Cardiac septum (tissue), 1 donor: ENCODE results near the gene LRRC55. TPM values are rescaled to one million over a fixed set of nuclear protein-coding genes. Genes with fewer than 3 reads are reported as not detected.
A peak's percentile ranks its signal among the peaks of the same experiment; 100 is the strongest.

Source experiments
- DNase-seq: peaks from one replicate; pipeline ENCODE4 v3.0.0-alpha.2; 2020; ENCODE audit warnings: low spot score
- intact Hi-C: fragments of 100-400 bp; cut with DNase I; formaldehyde crosslinking; loops from one replicate; pipeline ENCODE4 v1.14.0; 2022
- total RNA-seq: library from RNA; stranded (reverse); fragmentation: NEBNext Ultra II Directional; extraction: Animal tissue kit (Norgen Biotek cat#: 25700); gene quantifications from one replicate; pipeline ENCODE4 v1.2.1, GENCODE V29; 2021
- donor health status: DM: no; HTN: no; CAD: no.

The LRRC55 gene
- total RNA-seq, 1 donor from 2014 or later: 0.13 TPM

DNA sequence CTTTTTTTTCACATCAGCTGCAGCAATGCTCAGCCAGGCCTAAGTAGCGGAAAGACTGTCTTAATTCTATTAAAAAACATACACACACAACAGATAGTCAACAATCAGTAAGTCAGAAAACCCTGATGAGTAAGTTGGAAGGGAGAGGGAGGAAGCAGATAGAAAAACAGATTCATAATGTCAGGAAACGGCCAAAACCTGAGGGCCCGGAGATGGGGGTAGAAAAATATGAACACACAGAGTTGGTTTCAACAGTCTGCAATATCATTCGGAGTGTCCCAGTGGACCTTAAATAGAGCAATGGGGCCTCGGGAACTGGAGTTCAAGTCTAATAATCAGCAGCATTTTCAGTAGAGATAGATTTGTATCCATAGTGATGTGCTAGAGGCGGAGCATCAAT is 14.8 kb downstream of the LRRC55 start:
- no peak for DNase-seq
- intact Hi-C loops: no loop called here

DNA sequence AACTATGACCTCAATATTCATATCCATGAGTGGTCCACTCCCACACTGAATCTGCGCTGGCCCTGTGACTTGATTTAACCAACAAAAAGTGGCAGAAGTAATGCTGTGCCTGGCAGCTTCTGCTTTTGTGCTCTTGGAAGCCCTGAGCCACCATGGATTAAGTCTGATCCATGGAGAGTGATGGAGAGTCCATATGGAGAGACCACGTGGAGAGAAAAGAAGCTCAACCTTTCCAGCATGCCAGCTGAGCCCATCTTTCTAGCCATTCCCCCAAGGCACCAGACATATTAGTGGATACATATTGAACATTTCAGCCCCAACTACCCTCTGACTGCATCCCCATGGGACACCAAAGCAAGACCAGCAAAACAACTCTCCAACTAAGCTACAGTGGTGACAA is 16.0 kb downstream of the LRRC55 start:
- intact Hi-C loops: no loop called here
- DNase-seq: no peak

DNA sequence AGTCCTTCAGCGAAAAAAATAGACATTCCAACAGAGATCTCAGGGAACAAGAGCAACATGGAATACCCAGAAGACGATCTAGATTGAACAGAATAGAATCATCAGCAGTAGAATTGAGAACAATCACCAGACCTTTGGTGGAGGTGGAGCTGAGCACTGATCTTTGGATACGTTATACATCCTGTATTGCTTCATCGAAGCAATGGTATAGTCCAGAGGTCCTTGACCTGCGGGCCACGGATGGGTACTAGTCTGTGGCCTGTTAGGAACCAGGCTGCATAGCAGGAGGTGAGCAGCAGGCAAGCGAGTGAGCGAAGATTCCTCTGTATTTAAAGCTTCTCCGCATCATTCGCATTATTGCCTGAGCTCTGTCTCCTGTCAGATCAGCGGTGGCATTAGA is 17.6 kb downstream of the LRRC55 start:
- DNase-seq: no peak
- intact Hi-C loops: no loop called here

DNA sequence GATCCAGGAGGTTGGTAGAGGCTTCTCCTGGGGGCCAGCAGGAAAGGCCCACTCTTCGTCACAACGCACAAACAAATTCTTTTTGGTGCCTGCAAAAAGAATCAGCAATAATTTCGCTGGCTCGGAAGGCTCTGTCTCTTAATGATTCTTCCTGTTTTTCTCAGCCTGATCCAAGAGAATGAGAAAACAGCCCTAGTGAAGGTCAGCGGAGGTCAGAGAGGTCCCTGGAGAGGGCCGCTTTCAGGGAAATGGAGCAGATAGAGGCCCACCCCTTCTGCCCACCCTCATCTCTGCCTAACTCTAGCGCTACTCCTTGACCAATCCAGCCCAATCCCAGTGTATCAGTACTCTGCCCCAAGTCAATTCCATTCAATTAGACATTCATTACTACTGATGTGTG is 19.2 kb downstream of the LRRC55 start:
- DNase-seq: no peak
- intact Hi-C loops: loop anchor here (5.0 kb wide), 2 partner anchors 69 to 121 kb away; partner anchors contain the start of gene TNKS1BP1

DNA sequence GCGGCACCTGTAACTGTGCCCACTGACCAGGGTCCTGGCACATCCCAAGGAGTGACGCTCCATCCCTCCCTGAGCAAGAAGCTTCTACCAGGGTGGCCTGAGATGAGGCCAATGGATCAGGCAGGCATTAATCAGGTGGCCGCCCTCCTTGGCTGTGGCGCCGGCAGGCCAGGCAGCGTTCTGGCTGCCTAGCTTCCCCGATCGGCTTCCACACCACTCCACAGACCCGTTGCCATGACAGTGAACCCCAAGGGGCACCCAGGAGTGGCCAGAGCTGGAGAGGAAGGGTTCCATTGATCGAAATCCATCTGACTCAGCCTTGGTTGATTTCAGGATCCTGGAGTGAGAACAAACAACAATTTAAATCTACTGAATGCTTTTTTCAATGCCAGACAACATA is 20.5 kb downstream of the LRRC55 start:
- no peak for DNase-seq
- intact Hi-C loops: loop anchor here (2.0 to 5.0 kb wide), 3 partner anchors 29 to 120 kb away; partner anchors contain the start of gene TNKS1BP1

DNA sequence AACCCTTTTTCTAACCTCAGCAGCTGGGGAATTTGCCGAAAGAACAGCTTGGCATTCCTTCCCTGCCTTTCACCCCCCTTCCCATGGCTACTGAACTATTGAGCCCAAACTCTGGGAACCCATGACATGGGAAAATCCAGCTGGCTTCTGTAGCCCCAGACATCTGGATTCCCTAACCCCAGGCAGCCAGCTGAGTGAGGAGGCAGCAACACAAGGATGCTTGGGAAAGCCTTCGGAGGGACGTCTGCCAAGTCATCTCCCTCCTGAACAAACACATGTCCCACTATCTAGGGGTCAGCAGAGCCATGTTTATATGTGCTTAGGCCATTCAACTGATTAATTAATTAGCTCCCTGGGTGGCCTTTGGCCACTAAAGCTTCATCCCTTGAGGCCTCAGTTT is 21.6 kb downstream of the LRRC55 start:
- DNase-seq: peak; percentile 87
- intact Hi-C loops: loop anchor here (2.0 to 5.0 kb wide), 3 partner anchors 27 to 119 kb away; partner anchors contain the start of gene TNKS1BP1

DNA sequence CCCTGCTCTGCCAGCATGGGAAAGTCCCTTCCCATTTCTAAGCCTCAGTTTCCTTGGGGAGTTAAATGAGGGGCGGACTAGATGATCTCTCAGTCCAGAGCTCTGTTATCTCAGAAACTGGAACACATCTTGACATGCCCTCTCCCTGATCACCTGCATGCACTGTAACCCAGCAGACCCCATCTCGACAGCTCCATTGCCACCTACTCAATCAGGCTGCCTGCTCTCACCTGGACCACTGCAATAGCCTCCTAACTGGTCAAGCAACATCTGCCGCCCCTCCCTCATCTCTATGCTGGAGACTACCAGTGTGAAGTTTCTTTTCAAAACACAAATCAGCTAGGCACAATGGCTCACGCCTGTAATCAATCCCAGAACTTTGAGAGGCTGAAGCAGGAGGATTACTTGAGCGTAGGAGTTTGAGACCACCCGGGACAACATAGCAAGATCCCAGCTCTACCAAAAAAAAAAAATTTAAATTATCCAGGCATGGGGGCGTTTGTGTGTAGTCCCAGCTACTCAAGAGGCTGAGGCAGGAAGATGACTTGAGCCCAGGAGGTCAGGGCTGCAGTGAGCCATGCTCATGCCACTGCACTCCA is 22.2 kb downstream of the LRRC55 start:
- intact Hi-C loops: loop anchor here (2.0 to 5.0 kb wide), 4 partner anchors 27 to 118 kb away; partner anchors contain the start of gene TNKS1BP1
- no peak for DNase-seq

DNA sequence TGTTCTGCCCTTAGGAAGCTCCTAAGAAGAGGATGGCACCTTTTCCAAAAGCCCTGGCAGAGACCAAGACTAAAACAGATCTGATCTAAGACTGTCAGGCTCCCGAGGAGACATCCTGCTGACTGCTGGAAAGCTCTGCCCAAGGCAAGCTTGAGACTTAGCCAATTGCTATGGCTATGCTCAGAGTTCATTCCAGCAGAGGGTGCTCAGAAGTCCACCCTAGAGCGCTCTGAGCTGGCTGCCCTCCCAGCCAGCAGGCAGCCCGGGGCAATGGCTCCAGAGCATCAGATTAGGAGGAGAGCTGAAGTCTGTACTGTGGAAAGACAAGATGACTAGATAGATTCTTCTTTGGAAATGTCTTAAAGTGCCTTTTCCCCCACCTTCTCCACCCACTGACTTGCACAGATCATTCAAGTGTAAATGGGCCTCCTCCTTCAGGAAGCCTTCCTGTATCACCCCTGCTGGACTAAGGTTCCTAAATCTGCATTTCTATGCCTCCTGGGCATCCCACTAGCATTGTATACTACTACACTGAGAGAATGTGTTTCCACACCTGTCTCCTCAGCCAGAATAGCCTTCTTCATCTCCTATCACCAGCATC is 23.4 kb downstream of the LRRC55 start:
- intact Hi-C loops: loop anchor here (2.0 kb wide), 1 partner anchor 44 kb away; no protein-coding TSS in a partner anchor
- DNase-seq: no peak

DNA sequence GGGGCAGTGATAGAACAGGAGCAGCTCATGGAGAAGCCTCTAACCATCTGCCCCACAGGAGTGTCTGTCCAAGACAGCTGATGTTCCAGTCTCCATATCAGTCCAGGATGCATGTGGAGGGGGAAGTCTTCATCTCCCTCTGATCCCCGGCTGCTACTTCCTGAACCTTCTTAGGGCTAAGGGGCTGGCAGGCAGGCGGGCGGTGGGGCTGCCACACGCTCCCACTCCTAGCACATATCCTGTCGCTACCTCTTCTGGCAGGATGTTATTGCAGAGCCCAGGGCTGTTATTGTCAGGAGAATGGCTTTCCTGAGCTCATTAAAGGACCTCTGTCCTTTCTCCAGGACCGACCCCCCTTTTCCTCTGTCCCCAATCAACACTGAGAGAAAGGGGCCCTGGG is 25.4 kb downstream of the LRRC55 start:
- intact Hi-C loops: no loop called here
- DNase-seq: no peak

DNA sequence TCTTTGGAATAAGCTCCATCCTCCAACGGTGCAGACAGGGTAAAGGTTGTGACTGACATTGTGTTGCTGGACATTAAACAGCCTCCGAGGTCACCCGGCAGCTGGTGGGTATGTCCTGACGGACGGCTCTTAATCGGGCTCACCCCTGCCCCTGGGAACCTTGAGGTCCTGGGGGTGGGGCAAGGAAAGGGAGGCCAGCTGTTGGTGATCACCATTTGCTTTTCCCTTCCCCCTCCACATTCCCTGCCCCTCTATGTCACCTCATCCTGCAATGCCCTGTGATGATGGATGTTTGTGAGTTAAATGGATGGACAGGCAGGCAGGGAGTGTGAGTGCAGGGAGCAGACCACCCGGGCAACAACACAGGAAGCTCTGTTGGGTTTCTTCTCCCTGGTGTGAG is 29.0 kb downstream of the LRRC55 start:
- intact Hi-C loops: no loop called here
- DNase-seq: no peak

DNA sequence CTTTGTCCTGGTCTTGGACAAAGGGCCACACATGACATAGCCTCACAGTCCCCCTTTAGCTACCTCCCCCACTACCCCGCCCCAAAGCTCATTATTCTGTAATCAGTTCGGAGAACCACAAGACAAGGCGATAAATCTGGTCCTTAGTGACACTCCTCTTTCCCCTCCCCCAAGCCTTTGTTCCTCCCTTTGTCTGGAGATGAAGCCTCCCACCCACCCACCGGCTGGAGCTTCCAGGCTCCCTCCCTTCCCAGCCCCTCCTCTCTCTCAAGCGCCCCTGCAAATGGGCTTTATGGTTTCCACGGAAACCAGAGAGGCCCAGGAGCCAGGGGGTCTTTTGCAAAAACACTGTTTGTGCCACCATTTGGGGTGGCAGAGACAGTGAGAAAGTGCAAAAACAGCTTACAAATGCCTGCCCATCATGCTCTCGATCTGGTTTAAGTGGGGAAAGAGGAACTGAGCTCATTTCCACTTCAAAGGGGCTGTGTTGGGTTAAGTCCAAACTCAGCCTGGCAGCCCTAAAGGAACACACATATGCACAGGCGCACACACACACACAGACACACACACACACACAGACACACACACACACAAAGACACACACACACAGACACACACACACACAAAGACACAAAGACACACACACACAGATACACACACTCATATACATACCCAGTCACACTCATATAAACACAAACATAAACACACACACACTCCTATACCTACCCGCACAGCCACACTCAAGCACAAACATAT is 31.8 kb downstream of the LRRC55 start:
- no peak for DNase-seq
- intact Hi-C loops: no loop called here

DNA sequence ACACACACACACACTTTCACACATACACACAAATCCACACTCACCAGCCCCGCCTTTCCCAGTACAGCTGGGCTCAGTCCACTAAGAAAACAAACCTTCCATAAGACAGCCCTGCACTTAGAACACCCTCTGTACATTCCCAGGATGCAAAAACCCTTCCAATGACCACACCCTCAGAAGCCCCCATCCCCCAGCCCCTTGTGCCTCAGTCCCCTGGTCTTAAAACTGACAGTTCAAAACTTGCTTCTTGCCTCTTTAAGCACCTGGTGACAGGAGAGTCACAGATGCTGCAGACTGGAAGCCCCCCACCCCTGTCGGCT is 32.3 kb downstream of the LRRC55 start:
- DNase-seq: no peak
- intact Hi-C loops: no loop called here

DNA sequence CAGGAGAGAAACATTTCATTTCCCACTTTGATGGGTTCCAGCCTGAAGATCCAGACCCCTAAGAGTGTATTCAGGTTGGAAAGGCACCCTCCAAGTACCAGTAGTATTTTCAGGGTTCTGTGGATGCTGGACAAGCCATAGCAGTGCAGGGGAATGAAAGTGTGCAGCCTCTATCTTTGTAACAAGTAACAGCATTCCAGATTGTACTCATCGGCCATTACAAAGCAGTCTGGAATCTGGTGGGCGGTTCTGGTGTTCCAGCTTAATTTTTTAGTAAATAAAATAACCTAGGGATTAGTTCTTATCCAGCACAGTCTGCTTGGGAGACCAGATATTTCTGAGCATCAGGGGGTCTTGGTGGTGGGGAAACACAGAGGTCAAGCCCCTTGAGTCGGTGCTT is 32.7 kb downstream of the LRRC55 start:
- intact Hi-C loops: no loop called here
- DNase-seq: no peak

DNA sequence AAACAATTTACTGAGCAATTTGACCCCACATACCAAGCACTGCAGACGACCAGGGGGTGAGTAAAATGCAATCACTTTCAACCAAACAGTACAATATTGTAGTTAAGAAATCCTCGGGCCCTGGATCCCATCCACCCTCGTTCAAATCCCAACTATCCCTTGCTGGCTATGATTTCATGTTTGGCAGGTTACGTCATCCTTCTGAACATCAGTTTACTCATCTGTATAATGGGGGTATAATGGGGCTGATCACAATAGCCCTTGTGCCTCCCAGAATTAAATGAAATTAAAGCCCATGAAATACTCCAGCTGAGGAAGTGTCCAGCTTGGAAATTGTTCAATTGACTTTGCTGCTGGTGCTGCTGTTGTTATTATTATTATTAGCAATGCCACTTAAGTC is 34.7 kb downstream of the LRRC55 start:
- intact Hi-C loops: no loop called here
- DNase-seq: no peak

DNA sequence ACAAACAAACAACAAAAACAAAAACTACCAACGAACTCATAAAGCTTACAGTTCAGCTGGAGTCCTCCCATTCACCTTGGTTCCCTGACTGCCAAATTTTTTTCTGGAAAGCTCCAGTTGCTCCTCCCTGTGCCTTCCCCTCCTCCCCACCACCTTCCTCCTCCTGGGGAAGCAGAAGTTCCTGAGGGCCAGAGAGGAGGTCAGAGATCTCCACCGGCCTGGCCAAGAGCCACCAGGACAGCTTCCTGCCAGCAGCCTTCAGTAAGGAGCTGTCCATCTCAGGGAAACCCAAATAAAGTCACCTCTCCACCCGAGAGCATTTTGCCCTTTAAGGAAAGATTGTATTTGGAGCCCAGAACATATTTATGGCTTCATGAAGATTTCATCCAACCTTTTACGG is 35.3 kb downstream of the LRRC55 start:
- no peak for DNase-seq
- intact Hi-C loops: no loop called here

DNA sequence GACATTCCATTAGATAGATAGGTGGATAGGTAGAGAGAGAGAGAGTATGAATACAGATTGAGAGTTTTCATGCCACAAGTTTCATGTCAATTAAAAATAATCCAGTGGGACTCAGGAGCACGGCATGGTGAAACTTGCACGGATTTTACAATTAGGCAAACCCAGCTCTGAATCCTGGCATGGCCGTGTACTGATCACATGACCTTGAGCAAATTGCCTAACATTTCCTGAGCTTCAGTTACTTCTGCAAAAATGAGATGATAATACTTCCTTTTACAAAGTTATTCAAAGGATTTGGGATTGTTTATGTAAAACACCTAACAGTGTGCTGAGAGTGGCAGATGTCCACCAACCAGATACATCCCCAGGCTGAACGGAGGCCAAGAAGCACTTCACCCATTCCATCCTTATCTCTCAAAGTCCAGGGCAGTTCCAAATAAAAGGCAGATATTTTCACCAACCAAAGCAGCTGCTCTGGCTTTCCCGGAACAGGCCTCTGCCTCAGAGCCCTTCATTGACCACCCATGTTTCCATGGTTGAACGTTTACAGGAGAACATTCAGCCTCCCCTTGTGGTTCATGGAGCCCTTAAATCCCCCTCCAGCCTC is 37.4 kb downstream of the LRRC55 start:
- intact Hi-C loops: no loop called here
- no peak for DNase-seq

DNA sequence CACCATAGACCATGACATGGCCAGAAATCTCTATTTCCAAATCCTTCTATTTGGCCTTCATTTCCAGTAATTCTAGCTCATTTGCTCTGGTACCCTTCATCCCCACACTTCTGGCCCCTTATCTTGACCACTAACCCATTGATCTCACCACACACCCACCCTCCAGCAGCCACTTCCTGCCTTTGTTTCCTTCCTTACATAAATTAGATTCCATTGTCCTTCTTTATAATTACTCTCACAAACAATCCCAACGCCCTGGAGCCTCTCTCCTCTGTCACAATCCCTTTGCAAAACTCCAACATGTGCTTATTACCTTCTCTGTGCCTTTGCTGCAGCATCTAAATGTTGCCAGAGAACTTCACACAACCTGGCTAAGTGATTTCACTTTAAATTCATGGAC is 40.5 kb downstream of the LRRC55 start:
- intact Hi-C loops: no loop called here
- DNase-seq: no peak

DNA sequence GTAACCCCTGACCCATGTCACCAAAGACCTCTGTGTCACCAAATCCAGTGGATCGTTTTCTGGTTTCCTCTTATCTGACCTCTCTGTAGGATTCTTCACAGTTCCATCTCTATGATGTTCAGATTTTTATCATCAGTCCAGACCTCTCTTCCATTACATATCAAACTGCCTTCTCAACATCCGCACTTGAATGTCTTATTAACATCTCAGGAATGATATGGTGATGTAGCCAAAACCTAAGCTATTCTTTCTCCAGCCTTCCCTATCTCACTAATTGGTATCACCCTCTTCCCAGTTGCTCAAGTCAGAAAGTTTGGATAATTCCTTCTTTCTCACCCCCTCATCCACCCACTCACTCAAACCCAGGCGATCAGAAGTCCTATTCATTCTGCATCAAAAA is 41.8 kb downstream of the LRRC55 start:
- intact Hi-C loops: no loop called here
- DNase-seq: no peak

DNA sequence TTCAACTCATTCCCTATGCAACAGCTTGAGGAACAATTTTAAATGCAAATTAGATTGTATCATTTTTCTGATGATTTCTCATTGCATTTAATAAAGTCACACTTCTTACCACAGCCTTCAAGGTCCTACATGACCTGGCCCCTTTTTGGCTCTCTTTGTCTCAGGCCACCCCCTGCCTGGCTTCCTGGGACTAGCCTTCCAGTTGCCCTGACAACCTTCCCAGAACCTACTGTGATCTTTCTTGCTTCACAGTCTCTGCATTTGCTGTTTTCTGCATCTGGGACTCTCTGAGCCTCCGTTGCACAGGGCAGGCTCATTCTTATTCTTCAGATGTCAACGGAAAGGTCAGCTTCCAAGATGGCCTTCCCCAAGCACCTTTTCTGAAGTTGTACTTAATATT is 42.4 kb downstream of the LRRC55 start:
- no peak for DNase-seq
- intact Hi-C loops: no loop called here

DNA sequence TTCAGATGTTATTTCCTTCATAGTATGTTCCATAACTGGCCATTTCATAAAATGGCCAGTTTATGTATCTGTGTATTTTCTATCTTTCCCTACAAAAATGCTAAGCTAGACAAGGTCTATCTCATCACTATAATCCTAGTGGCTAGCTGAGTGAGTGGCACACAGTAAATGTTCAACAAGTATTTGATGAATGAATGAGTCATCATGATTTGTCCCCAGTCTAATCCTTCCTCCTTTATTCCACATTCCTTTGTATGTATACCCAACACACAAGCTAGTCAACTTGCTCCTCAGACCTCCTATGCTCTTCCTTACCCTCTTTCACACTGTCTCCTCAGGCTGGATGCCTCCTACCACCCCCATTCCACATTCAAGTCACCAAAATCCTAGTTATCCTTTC is 42.8 kb downstream of the LRRC55 start:
- DNase-seq: no peak
- intact Hi-C loops: no loop called here

DNA sequence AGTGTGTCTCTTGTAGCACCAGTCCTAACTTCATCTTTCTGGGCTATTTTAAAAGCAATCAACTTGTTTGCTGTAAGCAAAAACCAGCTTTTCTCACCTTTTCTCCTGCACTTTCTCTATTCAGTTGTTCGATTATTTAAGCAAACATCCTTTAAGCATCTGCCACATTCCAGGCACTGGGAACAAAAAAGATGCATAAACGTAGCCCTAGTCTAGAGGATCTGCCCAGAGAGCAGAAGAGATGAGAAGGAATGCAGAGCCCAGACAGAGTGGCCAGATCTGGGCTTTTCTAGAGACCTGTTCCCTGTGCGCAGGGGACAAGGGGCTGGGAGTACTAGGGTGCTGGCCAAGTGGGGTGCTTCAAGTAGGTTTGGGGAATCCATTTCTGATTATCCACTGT is 46.8 kb downstream of the LRRC55 start:
- DNase-seq: no peak
- intact Hi-C loops: no loop called here
